Spleen (tissue), 7 donors: ENCODE results near the gene CYP2E1.

Experiments used
- CTCF ChIP-seq, 11 experiments: fragments of 200-600 bp in 7 of 11; fragments of 450-650 bp in 4 of 11; sonication (generic) in 4 of 11; IDR thresholded peaks in 8 of 11; conservative IDR thresholded peaks in 3 of 11; 1 replicate in 7 of 11; 2 replicates in 4 of 11; pipeline versions ENCODE4 v1.4.0 to v1.8.0; 2016 to 2021; ENCODE audit warnings: antibody characterized with exemption in 11 of 11, inconsistent platforms in 4 of 11, mild to moderate bottlenecking in 1 of 11
- POLR2A ChIP-seq, 3 donors: fragments of 450-650 bp; IDR thresholded peaks; one replicate each; pipeline ENCODE4 v1.5.1; 2017; ENCODE audit warnings: antibody characterized with exemption in 3 of 3, mild to moderate bottlenecking in 1 of 3
- POLR2AphosphoS5 ChIP-seq, 3 donors: sonication (generic); formaldehyde crosslinking; IDR thresholded peaks; one replicate each; pipeline ENCODE4 v1.5.1; 2017; ENCODE audit warnings: antibody characterized with exemption in 3 of 3
- donor health status: DM: no; HTN: no; CAD: no; lungs with moderate emphysema.
- donor health status: DM: no; HTN: no; CAD: no.
- donor health status: DM: no; HTN: no; CAD: no.

- TF ChIP-seq POLR2A (IDR thresholded peaks at IDR 0.05), result no peak
- no peak for TF ChIP-seq POLR2AphosphoS5 (IDR thresholded peaks at IDR 0.05)
- TF ChIP-seq CTCF (IDR thresholded peaks at IDR 0.05 in 8 of 11, conservative IDR thresholded peaks at IDR 0.05 in 3 of 11), result peak in 2 of 11 experiments; percentile 51 to 66
Measured at GRCh38 chr10:133565441-133566294, 38.5 kb downstream of the CYP2E1 start, which contains the start of gene SYCE1.
